GM23338 (cell line): ENCODE data around the gene PPFIA1. TPM values are rescaled to one million over a fixed set of nuclear protein-coding genes. Genes with fewer than 3 reads are reported as not detected.

Source experiments
- ATAC-seq: fragments of 200-7000 bp; cut with Tn5 transposase; 3 replicates; pipeline ENCODE4 v1.9.1; 2020
- DNase-seq: peaks from one replicate; pipeline ENCODE4 v3.0.0-alpha.2; 2015; ENCODE audit warnings: low spot score
- H2AFZ ChIP-seq: fragments of 200-600 bp; sonication (generic); 2 replicates; pipeline ENCODE4 v1.8.0; 2016; ENCODE audit warnings: antibody characterized with exemption, mild to moderate bottlenecking, moderate library complexity
- H3F3A ChIP-seq: fragments of 200-600 bp; sonication (generic); replicated peaks from 2 replicates; pipeline ENCODE4 v1.8.0; 2017; ENCODE audit warnings: antibody characterized with exemption, mixed run types, low read depth
- H3K27ac ChIP-seq: fragments of 200-600 bp; sonication (generic); 2 replicates; pipeline ENCODE4 v1.6.1; 2016; ENCODE audit warnings: low read depth
- H3K27me3 ChIP-seq: fragments of 200-600 bp; sonication (generic); 2 replicates; pipeline ENCODE4 v1.8.0; 2016; ENCODE audit warnings: mild to moderate bottlenecking, mixed run types, moderate library complexity; ENCODE audit not compliant: insufficient read depth
- H3K36me3 ChIP-seq: fragments of 200-600 bp; sonication (generic); 2 replicates; pipeline ENCODE4 v1.8.0; 2016; ENCODE audit warnings: mild to moderate bottlenecking; ENCODE audit not compliant: insufficient read depth
- H3K4me1 ChIP-seq: fragments of 200-600 bp; sonication (generic); 2 replicates; pipeline ENCODE4 v1.8.0; 2016; ENCODE audit warnings: mild to moderate bottlenecking, moderate library complexity; ENCODE audit not compliant: insufficient read depth
- H3K4me2 ChIP-seq: fragments of 200-600 bp; sonication (generic); 2 replicates; pipeline ENCODE4 v1.7.1; 2017; ENCODE audit warnings: mixed run types
- H3K4me3 ChIP-seq: fragments of 200-600 bp; sonication (generic); 2 replicates; pipeline ENCODE4 v1.6.1; 2016; ENCODE audit warnings: mixed run types
- H3K79me2 ChIP-seq: fragments of 200-600 bp; sonication (generic); replicated peaks from 2 replicates; pipeline ENCODE4 v1.8.0; 2017; ENCODE audit warnings: mild to moderate bottlenecking; ENCODE audit not compliant: insufficient read depth
- H3K9me2 ChIP-seq: fragments of 200-600 bp; sonication (generic); 2 replicates; pipeline ENCODE4 v1.8.0; 2017; ENCODE audit not compliant: insufficient read depth
- H4K20me1 ChIP-seq: fragments of 200-600 bp; sonication (generic); replicated peaks from 2 replicates; pipeline ENCODE4 v1.8.0; 2017; ENCODE audit warnings: mild to moderate bottlenecking; ENCODE audit not compliant: insufficient read depth
- H3K27ac Mint-ChIP-seq: 2 replicates; pipeline ENCODE4 v1.8.0; 2020; ENCODE audit warnings: inconsistent platforms, mild to moderate bottlenecking, moderate library complexity, mixed read lengths
- H3K27me3 Mint-ChIP-seq: 3 replicates; pipeline ENCODE4 v1.8.0; 2022; ENCODE audit warnings: low read depth, mild to moderate bottlenecking, moderate library complexity, mixed read lengths, inconsistent platforms; ENCODE audit not compliant: insufficient read depth, poor library complexity
- H3K36me3 Mint-ChIP-seq: 3 replicates; pipeline ENCODE4 v1.8.0; 2021; ENCODE audit warnings: low read depth, mild to moderate bottlenecking, inconsistent platforms, moderate library complexity, mixed read lengths
- H3K4me1 Mint-ChIP-seq: 3 replicates; pipeline ENCODE4 v1.8.0; 2020; ENCODE audit warnings: mild to moderate bottlenecking, inconsistent platforms, mixed read lengths
- H3K4me3 Mint-ChIP-seq: 3 replicates; pipeline ENCODE4 v1.8.0; 2021; ENCODE audit warnings: moderate library complexity, mild to moderate bottlenecking, inconsistent platforms, mixed read lengths
- H3K9me3 Mint-ChIP-seq: 3 replicates; pipeline ENCODE4 v1.8.0; 2020; ENCODE audit warnings: moderate library complexity, mild to moderate bottlenecking, inconsistent platforms, mixed read lengths
- EZH2 ChIP-seq: fragments of 200-600 bp; sonication (generic); IDR thresholded peaks from one replicate; pipeline ENCODE4 v1.8.0; 2017; ENCODE audit warnings: antibody characterized with exemption, mild to moderate bottlenecking, low read depth; ENCODE audit not compliant: unreplicated experiment
- POLR2AphosphoS5 ChIP-seq: IDR thresholded peaks from 2 replicates; pipeline ENCODE4 v1.6.1; 2016; ENCODE audit warnings: antibody characterized with exemption, low read depth
- STAT1 ChIP-seq: IDR thresholded peaks from one replicate; pipeline ENCODE4 v1.6.1; 2016; ENCODE audit warnings: antibody characterized with exemption; ENCODE audit not compliant: unreplicated experiment
- ZNF331 ChIP-seq: fragments of 250-450 bp; sonication (Bioruptor Pico); IDR thresholded peaks from 2 replicates; pipeline ENCODE4 v1.5.0; 2020; ENCODE audit warnings: low read depth, mild to moderate bottlenecking, moderate library complexity
- polyA plus RNA-seq: library from polyadenylated mRNA; unstranded; fragments of >200 nt; fragmentation: Nextera tagmentation; extraction: Ambion mirVana; gene quantifications from 2 replicates; pipeline ENCODE4 v1.2.1, GENCODE V29; 2016
- total RNA-seq: library from RNA; depleted of rRNA; stranded (reverse); fragments of >200 nt; shearing (Covaris generic); gene quantifications from 2 replicates; pipeline ENCODE4 v1.2.3, GENCODE V29; 2014
- TF ChIP-seq, protein P1 (sequence below), 2 experiments: fragments of 200-600 bp in 1 of 2; sonication (generic) in 1 of 2; conservative IDR thresholded peaks; 2 replicates each; pipeline versions ENCODE4 v1.5.1 to v1.6.1; 2016 to 2017; ENCODE audit warnings: antibody characterized with exemption in 2 of 2, low read depth in 2 of 2, mild to moderate bottlenecking in 2 of 2, moderate library complexity in 1 of 2
- TF ChIP-seq, protein P2 (sequence below): fragments of 250-450 bp; sonication (Bioruptor Pico); IDR thresholded peaks from 2 replicates; pipeline ENCODE4 v1.5.0; 2020; ENCODE audit warnings: mild to moderate bottlenecking, moderate library complexity

The PPFIA1 gene
- total and polyA plus RNA-seq, 2 experiments from 2014 or later = 41.7 to 62.0 TPM

DNA sequence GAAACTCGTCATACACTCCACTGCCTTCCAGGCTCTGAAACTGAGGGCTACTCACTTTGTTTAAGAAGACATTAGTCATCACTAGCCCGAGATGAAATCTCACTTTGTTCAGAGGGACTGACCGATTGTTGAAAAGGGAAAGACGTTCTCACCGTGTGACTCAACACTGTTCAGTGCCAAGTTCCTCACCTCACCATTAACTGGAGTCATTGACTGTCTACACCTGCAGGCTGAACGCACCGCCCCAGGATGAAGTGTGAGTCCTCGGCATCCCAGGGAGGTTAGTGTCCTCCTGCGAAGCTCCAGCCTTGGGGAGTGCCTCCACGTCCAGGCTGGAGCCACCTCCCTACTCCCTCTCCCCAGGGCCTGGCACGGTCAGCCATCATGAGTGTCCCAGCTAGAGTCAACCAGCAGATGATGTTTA is 37.0 kb upstream of the PPFIA1 start:
- TF ChIP-seq POLR2AphosphoS5 = no peak
- peaks cover 6% of the 10 kb centered on the region for H3K27me3 Mint-ChIP-seq
- no peaks in the 10 kb centered on the region for H3K9me2 ChIP-seq
- no peaks in the 10 kb centered on the region for H3K9me3 Mint-ChIP-seq
- no peak overlapping the region for H3K4me3 ChIP-seq
- no peaks in the 10 kb centered on the region for H3F3A ChIP-seq
- no peaks in the 10 kb centered on the region for H3K36me3 Mint-ChIP-seq
- H2AFZ ChIP-seq = no peak overlapping the region
- H3K36me3 ChIP-seq = no peaks in the 10 kb centered on the region
- H3K27me3 ChIP-seq = no peaks in the 10 kb centered on the region
- H3K4me1 ChIP-seq = no peaks in the 10 kb centered on the region
- H4K20me1 ChIP-seq = no peaks in the 10 kb centered on the region
- no peaks in the 10 kb centered on the region for H3K4me1 Mint-ChIP-seq
- no peak overlapping the region for H3K4me3 Mint-ChIP-seq
- H3K79me2 ChIP-seq = no peaks in the 10 kb centered on the region
- H3K27ac ChIP-seq = no peak overlapping the region
- DNase-seq (no peak), ATAC-seq (no peak)
- H3K4me2 ChIP-seq = no peak overlapping the region
- no peak overlapping the region for H3K27ac Mint-ChIP-seq

DNA sequence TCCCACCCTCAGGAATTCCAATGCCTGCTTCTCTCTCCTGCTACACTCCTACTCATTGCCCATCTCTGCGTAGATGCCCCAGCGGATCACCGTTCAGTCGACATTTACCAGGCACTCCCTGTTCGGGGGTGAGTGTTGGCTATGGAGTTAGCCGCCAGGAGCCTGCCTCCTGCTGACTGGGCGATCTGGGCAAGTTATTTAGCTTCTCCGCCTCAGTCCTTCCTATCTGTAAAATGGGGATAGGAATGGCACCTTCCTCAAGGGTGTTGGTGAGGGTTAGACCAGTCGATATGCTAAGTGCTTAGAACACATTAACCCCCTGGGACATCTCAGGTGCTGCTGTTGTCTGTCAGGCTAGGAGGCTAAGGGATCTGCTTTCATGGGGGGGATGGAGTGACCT is 36.5 kb upstream of the PPFIA1 start:
- H3F3A ChIP-seq = no peaks in the 10 kb centered on the region
- H4K20me1 ChIP-seq = no peaks in the 10 kb centered on the region
- H3K27ac Mint-ChIP-seq = no peak overlapping the region
- TF ChIP-seq, protein P1, sequence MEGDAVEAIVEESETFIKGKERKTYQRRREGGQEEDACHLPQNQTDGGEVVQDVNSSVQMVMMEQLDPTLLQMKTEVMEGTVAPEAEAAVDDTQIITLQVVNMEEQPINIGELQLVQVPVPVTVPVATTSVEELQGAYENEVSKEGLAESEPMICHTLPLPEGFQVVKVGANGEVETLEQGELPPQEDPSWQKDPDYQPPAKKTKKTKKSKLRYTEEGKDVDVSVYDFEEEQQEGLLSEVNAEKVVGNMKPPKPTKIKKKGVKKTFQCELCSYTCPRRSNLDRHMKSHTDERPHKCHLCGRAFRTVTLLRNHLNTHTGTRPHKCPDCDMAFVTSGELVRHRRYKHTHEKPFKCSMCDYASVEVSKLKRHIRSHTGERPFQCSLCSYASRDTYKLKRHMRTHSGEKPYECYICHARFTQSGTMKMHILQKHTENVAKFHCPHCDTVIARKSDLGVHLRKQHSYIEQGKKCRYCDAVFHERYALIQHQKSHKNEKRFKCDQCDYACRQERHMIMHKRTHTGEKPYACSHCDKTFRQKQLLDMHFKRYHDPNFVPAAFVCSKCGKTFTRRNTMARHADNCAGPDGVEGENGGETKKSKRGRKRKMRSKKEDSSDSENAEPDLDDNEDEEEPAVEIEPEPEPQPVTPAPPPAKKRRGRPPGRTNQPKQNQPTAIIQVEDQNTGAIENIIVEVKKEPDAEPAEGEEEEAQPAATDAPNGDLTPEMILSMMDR (conservative IDR thresholded peaks at IDR 0.05; ENCODE audit: low read depth in 2 of 2) = no peak
- TF ChIP-seq, protein P2, sequence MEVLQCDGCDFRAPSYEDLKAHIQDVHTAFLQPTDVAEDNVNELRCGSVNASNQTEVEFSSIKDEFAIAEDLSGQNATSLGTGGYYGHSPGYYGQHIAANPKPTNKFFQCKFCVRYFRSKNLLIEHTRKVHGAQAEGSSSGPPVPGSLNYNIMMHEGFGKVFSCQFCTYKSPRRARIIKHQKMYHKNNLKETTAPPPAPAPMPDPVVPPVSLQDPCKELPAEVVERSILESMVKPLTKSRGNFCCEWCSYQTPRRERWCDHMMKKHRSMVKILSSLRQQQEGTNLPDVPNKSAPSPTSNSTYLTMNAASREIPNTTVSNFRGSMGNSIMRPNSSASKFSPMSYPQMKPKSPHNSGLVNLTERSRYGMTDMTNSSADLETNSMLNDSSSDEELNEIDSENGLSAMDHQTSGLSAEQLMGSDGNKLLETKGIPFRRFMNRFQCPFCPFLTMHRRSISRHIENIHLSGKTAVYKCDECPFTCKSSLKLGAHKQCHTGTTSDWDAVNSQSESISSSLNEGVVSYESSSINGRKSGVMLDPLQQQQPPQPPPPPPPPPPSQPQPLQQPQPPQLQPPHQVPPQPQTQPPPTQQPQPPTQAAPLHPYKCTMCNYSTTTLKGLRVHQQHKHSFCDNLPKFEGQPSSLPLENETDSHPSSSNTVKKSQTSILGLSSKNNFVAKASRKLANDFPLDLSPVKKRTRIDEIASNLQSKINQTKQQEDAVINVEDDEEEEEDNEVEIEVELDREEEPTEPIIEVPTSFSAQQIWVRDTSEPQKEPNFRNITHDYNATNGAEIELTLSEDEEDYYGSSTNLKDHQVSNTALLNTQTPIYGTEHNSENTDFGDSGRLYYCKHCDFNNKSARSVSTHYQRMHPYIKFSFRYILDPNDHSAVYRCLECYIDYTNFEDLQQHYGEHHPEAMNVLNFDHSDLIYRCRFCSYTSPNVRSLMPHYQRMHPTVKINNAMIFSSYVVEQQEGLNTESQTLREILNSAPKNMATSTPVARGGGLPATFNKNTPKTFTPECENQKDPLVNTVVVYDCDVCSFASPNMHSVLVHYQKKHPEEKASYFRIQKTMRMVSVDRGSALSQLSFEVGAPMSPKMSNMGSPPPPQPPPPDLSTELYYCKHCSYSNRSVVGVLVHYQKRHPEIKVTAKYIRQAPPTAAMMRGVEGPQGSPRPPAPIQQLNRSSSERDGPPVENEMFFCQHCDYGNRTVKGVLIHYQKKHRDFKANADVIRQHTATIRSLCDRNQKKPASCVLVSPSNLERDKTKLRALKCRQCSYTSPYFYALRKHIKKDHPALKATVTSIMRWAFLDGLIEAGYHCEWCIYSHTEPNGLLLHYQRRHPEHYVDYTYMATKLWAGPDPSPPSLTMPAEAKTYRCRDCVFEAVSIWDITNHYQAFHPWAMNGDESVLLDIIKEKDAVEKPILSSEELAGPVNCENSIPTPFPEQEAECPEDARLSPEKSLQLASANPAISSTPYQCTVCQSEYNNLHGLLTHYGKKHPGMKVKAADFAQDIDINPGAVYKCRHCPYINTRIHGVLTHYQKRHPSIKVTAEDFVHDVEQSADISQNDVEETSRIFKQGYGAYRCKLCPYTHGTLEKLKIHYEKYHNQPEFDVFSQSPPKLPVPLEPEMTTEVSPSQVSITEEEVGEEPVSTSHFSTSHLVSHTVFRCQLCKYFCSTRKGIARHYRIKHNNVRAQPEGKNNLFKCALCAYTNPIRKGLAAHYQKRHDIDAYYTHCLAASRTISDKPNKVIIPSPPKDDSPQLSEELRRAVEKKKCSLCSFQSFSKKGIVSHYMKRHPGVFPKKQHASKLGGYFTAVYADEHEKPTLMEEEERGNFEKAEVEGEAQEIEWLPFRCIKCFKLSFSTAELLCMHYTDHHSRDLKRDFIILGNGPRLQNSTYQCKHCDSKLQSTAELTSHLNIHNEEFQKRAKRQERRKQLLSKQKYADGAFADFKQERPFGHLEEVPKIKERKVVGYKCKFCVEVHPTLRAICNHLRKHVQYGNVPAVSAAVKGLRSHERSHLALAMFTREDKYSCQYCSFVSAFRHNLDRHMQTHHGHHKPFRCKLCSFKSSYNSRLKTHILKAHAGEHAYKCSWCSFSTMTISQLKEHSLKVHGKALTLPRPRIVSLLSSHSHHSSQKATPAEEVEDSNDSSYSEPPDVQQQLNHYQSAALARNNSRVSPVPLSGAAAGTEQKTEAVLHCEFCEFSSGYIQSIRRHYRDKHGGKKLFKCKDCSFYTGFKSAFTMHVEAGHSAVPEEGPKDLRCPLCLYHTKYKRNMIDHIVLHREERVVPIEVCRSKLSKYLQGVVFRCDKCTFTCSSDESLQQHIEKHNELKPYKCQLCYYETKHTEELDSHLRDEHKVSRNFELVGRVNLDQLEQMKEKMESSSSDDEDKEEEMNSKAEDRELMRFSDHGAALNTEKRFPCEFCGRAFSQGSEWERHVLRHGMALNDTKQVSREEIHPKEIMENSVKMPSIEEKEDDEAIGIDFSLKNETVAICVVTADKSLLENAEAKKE (CRISPR knock-in tag) = no peak
- TF ChIP-seq EZH2 = no peak
- no peak for TF ChIP-seq STAT1
- TF ChIP-seq POLR2AphosphoS5 = no peak
- TF ChIP-seq ZNF331 (CRISPR knock-in tag) = no peak
- H3K9me3 Mint-ChIP-seq = no peaks in the 10 kb centered on the region
- H3K4me1 Mint-ChIP-seq = no peaks in the 10 kb centered on the region
- H3K36me3 ChIP-seq = no peaks in the 10 kb centered on the region
- H3K79me2 ChIP-seq = no peaks in the 10 kb centered on the region
- H3K4me3 ChIP-seq = no peak overlapping the region
- no peaks in the 10 kb centered on the region for H3K36me3 Mint-ChIP-seq
- H3K9me2 ChIP-seq = no peaks in the 10 kb centered on the region
- DNase-seq (no peak), ATAC-seq (no peak)
- peaks cover 6% of the 10 kb centered on the region for H3K27me3 Mint-ChIP-seq
- H3K4me2 ChIP-seq = no peak overlapping the region
- no peaks in the 10 kb centered on the region for H3K27me3 ChIP-seq
- no peak overlapping the region for H3K27ac ChIP-seq
- H2AFZ ChIP-seq = no peak overlapping the region
- no peaks in the 10 kb centered on the region for H3K4me1 ChIP-seq
- no peak overlapping the region for H3K4me3 Mint-ChIP-seq
